NCI-H187 (cell line): ENCODE measurements around the gene NDUFS2.

ENCODE experiments used
- DNase-seq, 2 experiments: peaks; one replicate each; lab custom pipeline; 2025; lab: John Stamatoyannopoulos, UW

NDUFS2 gene

DNA sequence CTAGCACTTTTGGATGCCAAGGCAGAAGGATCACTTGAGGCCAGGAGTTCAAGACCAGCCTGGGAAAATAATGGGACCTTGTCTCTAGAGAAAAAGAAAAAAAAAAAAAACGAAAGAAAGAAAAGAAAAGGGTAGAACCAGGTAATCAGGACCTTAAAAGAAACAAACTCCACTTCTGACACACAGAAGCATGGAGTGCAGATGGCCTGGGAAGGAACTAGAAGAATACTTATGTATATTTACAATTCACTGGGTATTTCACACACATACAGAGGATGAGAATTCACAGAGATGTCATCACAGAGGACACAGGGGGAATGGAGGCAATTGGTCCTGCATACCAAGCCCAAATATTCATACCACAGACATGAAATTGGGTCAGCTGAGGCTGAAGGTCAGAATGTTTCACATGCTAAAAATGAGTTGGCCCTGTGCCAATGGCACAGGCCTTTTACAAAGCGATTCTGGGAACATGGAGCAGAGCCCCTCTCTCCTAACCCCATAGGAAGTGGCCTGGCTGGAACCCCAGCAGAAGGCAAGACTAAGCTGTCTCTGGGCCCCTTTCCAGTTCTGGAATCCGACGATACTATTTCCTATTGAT, 29.3 kb upstream of the NDUFS2 start:
- DNase-seq = no peak

DNA sequence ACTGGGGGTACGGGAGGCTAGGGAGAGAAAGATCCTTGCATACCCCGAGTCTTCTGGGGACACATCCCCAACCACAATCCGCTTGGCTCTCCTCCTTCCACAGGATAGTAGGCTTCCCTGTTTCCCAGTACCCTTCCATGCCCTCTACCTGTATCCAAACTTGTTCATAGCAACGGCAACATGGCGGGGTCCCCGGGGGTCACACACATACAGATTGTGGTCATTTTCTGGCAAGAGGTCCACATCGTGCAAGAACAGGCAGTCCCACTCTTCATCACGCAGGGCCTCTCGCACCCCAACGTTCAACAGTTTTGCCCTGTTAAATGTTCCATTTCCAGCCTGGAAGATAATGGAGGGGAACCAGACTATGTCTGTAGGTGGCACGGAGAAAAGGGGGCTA, 28.5 kb upstream of the NDUFS2 start:
- DNase-seq = no peak

DNA sequence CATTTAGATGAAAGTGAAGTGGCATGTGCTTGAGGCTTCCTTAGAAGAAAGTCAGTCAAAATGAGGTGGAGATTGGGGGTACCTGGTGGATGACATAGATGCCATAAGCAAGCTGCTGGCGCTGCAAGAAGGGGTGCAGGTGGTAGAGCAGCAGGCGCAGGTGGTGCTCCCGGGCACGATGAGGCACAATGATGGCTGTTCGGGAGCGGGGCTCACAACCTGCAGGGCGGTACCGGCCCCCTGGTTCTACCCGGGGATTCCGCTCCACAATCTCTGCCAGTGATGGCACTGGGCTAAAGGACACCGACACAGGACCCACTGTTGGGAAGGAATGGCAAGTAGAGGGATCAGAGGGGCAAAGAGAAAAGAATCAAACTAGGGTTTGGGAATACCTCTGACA, 27.3 kb upstream of the NDUFS2 start:
- no peak for DNase-seq

DNA sequence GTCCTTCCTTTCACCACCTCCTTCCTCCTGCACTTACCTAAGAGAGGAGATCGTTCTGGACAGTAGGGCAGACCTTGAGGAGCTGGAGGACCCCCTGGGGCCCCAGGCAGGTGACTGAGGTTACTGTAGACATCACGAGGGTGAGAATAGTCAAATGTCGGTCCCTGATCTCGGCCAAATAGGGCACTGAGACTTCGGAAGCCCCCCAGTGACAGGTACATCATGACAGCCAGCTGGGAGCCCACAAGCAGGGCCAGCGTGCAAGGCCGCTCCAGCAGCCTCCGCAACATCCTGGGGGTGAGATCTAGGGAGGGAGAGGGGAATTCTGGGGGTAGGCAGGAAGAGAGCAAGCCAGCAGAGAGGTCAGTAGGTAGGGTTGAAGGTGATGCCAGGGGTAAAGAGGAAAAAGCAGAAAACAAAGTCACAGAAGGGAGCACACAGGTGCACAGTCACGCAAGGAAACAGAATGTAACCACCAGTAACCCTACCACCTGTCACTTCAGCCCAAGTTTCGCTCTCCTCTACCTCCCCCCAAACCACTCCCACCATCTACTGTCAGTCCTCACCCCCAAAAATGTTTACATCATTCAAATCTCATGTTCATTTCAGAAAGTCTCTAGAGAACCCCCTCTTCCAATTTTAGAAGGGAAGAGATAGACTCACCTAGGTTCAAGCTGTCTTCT, 26.3 kb upstream of the NDUFS2 start:
- DNase-seq = no peak

DNA sequence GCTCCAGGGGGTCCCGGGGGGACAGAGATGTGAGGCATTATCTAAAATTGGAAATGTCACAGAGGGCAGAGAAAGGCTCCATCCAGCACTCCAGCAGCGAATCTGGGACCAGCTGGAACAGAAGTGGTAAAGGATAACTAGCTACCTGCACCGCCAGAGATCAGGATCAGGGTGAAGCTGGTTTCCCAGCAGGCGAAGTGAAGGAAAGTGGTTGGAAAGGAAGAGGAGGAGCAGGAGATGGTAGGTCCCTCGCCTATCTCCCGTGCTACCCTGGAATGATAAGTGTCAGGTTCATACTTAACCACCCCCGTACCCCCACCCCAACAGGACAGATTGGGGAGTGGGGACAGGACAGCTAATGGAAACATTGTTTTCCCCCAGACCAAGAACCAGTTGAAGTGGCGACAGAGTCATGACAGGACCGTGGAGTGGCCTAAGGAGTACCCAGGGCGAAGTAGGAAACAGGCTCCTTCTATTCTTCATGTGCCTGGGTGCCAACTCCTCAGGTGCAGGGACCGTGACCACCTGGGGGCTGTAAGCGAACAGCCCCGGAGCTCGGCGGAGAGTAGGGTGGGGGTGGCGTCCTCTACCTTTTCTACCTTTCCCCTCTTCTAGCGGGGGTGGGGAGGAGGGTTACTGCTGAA, 25.6 kb upstream of the NDUFS2 start:
- no peak for DNase-seq

DNA sequence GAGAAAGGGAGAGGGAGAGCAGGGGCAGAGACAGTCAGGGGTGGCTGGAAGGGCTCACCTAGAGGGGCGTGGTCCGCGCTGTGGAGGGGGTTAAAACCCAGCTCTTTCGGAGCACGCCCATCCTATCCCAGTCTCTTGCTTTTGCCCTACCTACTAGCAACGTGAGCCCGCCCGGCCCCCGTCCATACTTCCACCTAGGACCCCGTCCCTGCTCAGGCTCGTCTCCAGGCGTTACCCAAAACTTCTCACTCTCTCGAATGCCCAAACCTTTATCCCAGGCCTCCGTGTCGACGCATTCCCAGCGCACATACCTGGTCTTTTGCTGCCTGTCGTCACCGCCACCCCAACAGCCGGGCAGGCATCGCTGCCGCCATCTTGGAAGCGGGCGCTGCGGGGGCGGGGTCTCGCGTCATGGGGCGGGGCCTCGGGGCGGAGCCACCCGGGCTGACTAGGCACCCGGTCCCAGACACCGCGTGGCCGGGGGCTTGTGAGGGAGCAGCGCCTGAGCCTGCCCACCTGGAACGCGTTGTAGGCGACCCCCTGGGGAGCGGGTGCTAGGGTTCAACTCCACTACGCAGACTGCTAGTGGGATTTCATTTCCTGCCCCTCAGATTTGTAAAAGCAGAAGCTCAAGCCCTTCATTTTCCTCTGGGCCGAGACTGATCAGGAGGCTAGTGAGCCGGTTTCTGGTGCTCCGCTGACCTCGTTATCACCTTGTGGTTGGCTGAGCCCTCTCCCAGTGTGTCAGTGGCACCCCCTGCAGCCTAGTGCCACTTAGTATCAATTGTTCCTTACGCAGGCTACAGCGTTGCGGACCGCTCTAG, 24.8 kb upstream of the NDUFS2 start, which contains the start of gene B4GALT3:
Gene B4GALT3 (minus strand): TSS at position 396 of the 824 bp plus-strand sequence. CDS start 1,447 bp downstream, outside the sequence.
- DNase-seq = peak; percentile 89 to 95

DNA sequence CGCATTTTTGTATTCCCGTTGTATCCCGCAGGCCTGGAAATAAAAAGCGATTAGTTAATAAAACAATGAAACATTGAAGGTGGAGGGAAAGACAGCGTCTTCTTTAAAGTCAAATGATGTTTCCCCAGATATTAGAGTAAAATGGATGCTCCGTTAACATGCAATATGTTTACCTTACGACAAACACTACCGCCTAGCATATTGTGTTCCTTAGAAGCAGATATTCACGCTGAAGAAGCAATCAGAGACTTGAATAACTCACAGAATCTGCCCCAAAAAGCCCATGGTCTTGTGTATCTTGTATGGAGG, 24.3 kb upstream of the NDUFS2 start:
- no peak for DNase-seq

DNA sequence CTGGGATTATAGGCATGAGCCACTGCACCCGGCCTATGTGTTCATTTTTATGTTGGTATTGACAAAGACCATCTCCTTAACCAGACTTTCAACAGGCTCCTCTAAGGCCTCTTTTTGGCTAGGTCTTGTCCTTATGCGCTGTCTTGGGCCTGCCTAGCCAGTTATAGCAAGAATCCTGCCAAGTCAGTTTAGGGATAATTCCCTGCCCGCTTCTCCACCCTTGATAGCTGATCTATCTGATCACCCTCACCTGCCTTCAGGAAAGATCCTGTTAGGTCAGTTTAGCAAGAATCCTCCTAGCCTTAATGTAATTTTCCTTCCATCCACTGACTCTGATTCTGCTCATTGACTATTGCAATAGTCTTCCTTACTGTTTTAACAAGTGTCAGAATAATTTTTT, 22.5 kb upstream of the NDUFS2 start:
- DNase-seq = no peak

DNA sequence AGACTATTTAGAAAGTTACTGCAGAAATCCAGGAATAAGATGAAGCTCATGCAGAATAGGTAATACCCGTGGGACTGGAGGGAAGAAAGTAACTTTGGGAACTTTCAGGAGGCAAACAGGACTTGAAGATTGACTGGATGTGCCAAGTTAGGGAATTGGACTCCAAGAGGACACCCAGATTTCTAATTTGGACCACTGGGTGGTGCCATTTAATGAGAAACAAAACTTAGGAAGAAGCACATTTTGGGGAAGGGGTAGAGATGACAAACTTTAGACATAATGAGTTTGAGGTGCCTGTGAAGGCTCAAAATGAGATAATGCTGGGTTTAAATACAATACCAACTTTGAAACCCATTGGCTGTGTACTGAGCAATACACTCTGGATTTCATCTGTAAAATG, 21.5 kb upstream of the NDUFS2 start:
- DNase-seq = no peak

DNA sequence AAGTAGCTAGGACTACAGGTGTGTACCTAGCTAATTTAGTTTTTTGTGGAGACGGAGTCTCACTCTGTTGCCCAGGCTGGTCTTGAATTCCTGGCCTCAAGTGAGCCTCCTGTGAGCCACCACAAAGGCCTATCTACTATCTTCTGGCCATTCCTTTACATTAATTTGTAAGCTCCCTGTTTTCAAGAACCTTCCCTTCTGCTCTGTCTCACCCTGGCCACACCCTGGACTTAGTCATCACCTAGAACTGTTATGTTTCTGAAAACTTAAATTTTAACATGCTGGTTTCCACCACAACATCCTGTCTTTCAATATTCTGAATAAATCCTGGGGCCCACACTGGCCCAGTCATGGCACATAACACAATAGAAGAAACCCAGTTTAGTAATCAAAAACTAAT, 20.0 kb upstream of the NDUFS2 start:
- DNase-seq = no peak

DNA sequence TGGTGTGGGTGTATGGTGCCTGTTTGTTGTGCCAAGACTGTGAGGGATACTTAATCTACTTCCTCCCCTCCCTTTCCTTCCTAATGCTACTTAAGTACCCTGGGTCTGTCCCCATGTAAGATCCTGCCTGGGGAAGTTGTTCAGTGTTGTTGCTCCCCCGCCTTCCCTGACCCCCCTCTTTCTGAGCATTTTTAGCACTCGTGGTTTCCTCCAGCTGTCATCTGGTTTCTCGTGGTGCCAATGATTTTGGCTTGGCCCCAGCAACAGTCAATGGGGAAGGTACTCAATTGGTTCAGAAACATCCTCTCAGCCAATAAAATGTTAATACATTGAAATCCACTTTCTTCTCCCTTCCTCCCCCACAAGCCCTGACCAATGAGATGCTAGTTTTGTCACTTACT, 16.9 kb upstream of the NDUFS2 start:
- DNase-seq = no peak

DNA sequence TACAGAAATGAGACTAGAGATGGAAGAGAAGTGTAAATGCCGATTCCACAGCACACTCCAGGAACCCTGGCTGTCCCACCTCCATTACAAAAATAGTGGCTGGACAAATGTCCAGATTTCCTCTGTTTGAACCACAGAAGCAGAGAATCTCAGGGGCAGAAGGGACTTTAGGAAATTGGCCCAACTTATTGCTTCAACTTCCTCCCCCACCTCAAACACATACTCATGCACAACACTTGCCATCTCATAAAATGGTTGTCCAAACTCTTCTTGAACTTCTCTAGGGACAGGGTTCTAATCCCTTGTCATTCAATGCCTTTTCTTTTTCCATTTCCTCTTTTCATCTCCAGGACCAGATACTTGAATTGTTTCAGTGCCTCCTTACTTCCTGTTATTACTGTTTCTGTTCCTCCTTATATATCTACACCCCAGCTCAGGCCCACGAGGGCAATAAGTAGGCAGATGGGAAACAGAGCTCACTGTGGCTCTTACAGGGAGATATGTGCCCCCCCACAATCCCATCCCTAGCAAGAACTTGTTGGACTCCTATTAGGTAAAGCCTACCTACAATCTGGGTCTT, 16.3 kb upstream of the NDUFS2 start:
- no peak for DNase-seq

DNA sequence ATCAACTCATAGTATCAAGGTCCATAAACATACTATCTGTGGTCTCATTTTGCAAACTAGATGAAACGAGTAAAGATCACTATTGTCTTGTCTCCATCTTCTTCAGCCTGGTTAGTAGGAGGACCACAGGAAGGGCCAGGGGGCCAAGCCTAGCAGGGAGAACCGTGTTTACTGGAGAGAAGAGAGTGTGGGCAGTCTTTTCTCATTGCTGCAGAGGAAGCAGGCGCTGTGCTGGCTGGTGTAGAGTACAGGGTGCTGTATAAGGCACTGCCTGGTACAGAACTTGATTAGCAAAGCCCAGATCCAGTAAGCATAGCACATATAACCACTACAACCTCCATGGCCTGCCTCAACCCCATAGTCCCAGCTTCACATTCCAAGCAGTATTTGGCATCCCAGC, 14.9 kb upstream of the NDUFS2 start:
- DNase-seq = no peak

DNA sequence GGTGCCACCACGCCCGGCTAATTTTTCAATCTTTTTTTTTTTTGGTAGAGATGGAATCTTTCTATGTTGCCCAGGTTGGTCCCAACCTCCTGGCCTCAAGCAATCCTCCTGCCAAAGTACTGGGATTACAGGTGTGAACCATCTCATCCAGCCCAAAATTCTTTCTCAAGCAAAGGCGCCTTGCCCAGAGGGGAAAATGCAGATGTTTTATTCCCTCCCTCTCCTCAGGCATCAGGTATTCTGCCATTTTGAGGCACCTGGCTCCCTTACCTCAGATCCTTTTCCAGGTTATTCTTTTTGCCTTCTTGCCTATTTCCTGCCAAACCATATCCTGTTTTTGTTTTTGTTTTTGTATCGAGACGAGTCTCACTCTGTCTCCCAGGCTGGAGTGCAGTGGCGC, 13.8 kb upstream of the NDUFS2 start:
- no peak for DNase-seq

DNA sequence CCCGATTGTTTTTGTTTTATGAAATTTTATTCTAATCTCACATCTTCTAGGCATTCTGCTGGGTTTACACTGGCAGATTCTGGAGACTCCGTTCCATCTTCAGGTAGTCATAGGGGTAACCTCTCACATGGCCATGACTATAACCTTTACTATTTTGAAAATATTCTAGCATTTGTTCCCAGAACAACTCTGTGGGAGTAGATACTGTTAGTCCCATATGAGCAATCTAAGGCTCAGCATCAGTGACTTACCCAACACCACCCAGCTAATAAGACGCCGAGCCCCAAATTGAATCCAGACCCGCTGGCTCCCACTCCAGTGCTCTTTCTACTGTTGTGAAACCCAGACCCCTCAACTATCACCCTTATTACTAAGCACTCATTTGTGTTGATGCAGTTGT, 13.1 kb upstream of the NDUFS2 start:
- DNase-seq = no peak

DNA sequence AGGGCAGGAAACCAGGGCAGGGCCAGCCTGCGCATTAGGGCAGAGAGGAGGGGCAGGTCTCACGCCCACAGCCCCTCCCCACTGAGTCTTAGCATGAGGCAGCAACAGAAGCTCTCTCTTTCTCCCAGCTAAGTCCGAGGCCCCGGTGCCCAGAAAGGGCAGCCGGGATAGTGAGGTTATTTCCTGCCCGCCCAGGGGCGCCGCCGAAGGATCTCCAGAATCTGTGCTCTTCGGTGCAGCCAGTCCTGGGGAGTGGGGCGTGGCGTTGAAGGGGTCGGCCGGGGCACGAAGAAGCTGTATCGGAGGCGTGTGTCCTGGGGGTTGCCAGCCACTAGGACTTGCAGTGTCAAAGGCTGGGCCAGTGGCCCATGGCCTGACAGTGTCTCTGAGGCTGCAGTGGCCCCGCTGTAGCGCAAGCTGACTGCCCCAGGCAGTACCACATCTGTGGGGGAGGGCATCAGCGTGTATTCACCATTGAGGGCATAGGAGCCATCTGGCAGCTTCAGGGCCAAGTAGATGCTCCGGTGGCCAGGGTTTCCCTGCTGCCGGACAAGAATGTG, 11.1 kb upstream of the NDUFS2 start:
- no peak for DNase-seq

DNA sequence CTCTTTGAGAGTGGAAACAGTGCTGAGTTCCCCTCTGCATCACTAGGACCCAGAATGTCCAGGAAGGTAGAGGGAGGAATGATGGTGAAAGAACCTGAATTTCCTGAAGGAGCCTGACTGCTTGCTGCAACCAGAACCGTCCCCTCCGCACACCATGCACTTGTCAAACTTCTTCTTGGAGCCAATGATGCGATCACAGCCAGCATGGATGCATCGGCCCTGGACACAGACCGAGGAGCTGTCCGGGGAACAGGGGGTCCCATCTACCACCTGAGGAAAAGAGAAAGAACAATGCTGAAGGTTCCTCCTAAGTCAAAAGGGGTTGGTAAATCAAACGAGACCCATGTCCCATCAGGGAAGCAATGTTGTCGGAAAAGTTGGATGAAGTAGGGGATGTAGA, 10.2 kb upstream of the NDUFS2 start:
- DNase-seq = no peak

DNA sequence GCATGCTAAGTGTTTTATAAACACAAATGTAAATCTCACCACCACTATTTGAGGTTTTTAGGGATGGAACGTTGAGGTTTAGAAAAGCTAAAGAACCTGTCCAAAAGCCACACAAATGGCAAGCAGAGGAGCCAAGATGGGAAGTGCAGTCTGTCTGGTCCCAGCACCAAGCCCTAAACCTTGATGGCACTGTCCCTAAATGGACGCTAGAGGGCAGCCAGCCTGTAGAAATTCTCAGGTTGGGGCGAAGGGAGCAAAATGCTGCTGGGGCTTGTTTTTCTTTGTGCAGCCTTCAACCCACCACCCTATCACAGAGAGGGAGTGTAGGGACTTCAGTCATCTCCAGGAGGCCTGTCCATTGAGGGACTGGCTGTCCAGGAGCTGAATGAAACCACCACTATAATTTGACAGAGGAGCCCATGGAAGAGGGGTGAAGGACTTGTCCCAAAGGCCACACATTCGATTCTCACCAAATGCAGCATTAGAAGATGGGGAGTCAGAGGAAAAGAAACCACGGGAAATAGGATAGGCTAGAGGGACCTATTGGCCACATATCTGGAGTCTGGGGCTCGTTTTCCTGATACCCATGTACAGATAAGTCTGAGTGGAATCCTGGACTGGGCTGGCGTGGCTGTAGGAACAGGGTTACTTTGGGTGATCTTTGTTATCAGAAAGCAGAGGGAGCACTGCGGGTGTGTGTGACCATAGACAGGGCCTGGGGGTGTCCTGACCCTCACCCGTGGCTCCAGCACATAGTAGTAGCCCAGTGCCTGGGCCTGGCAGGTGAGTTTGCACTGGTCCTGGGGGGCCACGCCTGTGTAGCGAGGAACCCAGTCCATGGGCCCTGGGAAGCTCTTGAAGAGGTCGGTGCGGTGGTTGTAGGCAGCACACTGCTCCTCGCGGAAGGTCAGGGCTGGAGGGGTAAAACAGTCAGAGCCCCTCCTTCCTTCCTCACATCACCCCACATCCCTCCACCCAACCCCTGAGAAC, 9.4 kb upstream of the NDUFS2 start:
- DNase-seq = peak; percentile 47 to 52

DNA sequence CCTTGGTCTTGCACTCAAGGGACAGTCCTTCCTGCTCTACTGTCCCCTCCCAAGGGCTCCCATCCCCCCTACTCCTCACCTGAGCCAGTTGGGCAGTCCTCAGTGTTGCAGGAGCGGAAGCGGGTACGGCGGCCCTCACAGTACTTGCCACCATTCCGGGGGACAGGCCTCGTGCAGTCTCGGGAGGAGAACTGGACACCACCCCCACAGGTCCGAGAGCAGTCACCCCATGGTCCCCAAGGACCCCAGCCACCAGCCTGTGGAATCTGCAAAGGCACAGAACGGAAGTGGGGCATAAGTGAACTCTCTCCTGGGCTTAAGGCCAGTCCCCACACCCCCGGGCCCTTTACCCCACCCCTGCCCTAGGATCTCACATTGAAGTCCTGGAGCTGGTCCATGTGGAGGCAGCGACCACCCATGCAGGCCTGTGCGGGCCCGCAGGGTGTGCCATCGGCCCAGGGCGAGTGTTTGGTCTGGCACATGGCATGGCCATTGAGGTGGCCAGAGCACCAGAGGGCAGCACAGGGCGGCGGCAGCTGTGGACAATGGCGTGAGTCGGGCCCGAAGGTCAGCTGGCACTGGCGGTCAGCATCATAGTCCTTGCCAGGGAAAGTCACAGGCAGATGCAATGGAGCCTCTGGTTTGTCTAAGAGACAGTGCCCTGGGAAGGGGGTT, 8.5 kb upstream of the NDUFS2 start:
- DNase-seq = no peak

DNA sequence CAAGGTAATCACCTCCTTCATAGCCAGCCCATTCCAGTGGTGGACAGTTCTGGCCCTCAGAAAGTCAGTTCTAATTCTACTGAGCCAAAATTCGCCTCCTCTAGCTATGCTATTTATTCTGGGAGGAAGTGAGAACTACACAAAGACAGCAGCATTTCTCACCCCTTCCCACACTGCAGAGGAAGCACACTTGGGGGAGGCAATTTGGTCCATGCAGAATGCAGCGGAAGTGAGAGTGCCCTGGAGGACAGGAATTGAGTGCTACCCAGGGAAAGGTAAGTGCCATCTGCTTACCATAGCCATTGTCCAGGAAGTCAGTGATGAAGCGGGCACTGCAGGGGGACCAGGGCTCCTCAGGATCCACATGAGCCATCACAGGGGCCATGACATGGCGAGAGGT, 7.0 kb upstream of the NDUFS2 start:
- DNase-seq = no peak
